IPS DF 6.9 (cell line): ENCODE measurements around the gene CCR7.
A peak's percentile ranks its signal among the peaks of the same experiment; 100 is the strongest.
"Not testable (repeated sequence)": the region's sequence is repeated elsewhere in the genome, so short reads cannot be mapped to it uniquely, and the experiment has no call there.

Source experiments
- DNase-seq: peaks from one replicate; pipeline ENCODE4 v3.0.0-alpha.2; 2013; ENCODE audit warnings: low read depth, low spot score
- H3K27ac ChIP-seq: one replicate; pipeline ENCODE4 v1.5.1; 2013; ENCODE audit warnings: low read length, control low read depth
- H3K27me3 ChIP-seq: 2 replicates; pipeline ENCODE4 v1.6.1; 2013; ENCODE audit warnings: mild to moderate bottlenecking, low read length; ENCODE audit not compliant: control insufficient read depth, insufficient read depth
- H3K36me3 ChIP-seq: 2 replicates; pipeline ENCODE4 v1.6.1; 2013; ENCODE audit warnings: low read length; ENCODE audit not compliant: control insufficient read depth, insufficient read depth
- H3K4me1 ChIP-seq: 2 replicates; pipeline ENCODE4 v1.6.1; 2013; ENCODE audit warnings: low read length; ENCODE audit not compliant: control insufficient read depth, insufficient read depth
- H3K4me3 ChIP-seq: 2 replicates; pipeline ENCODE4 v1.5.1; 2013; ENCODE audit warnings: mild to moderate bottlenecking, low read length
- H3K9me3 ChIP-seq: 2 replicates; pipeline ENCODE4 v1.6.1; 2013; ENCODE audit warnings: low read length, inconsistent platforms; ENCODE audit not compliant: control insufficient read depth, insufficient read depth
- WGBS: extraction: QIAGEN DNeasy Blood & Tissue Kit; methylation state at CpG from one replicate; pipeline ENCODE4 v1.1.7; 2013; ENCODE audit warnings: mixed read lengths, missing lambda C conversion rate; ENCODE audit not compliant: insufficient read length, insufficient coverage; 5-methylcytosine and 5-hydroxymethylcytosine counted together

CCR7 gene

DNA sequence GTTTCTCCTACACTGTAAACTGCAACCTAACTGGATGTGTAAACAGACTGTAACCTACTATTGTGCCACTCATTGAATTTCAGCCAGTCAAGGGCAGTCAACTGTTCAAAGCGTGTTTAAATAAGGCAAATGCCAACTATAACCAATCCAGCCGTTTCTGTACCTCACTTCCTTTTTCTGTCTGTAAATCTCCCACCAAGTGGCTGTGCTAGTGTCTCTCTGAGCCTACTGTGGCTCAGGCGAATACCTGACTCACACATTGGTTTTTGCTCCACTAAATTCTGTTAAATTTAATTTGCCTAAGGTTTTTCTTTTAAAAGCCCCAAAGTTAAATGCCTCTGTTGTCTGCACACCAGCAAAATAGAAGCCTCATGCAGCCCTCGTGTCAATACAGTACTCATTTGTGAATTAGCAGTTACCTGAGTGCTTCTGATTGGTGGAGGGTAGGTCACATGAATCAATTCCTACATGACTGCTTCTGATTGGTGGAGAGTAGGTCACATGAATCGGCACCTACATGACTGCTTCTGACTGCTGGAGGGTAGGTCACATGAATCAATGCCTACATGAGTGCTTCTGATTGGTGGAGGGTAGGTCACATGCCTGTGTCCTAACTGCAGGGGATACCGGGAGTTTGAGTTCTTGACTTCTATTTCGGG lies 31.1 kb upstream of the CCR7 start:
- WGBS: no CpG with 5 or more reads among the region's 7 CpGs
- Histone ChIP-seq H3K36me3 (no peaks in the 10 kb centered on the region), H3K4me1 (0 out of 2 replicates have a peak, but pooled peaks cover 2% of the 10 kb centered on the region), H3K27ac (no peak overlapping the region), H3K4me3 (no peak overlapping the region), H3K9me3 (no peaks in the 10 kb centered on the region), H3K27me3 (no peaks in the 10 kb centered on the region)
- peak; percentile 35 for DNase-seq

DNA sequence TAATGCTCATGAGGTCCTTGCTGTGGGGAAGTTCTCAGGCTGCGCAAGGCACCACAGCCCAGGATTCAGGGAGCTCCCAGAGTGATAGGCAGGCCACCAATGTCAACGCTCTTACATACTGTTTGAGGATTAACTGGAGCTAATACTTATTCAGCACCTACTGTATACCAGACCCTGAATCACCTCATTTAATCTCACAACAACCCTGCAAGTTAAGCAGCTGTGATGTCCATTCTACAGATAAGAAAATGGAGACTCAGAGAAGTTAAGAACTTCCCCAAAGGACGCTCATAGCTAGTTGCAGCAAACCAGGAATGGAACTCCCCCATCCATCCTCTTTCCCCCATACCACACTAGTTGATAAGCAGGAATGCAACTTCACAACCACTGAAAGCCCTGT lies 25.5 kb upstream of the CCR7 start:
- WGBS: no CpG with 5 or more reads among the region's 3 CpGs
- Histone ChIP-seq H3K36me3 (no peaks in the 10 kb centered on the region), H3K4me3 (no peak overlapping the region), H3K27me3 (no peaks in the 10 kb centered on the region), H3K9me3 (no peaks in the 10 kb centered on the region), H3K4me1 (no peaks in the 10 kb centered on the region), H3K27ac (no peak overlapping the region)
- DNase-seq: no peak

DNA sequence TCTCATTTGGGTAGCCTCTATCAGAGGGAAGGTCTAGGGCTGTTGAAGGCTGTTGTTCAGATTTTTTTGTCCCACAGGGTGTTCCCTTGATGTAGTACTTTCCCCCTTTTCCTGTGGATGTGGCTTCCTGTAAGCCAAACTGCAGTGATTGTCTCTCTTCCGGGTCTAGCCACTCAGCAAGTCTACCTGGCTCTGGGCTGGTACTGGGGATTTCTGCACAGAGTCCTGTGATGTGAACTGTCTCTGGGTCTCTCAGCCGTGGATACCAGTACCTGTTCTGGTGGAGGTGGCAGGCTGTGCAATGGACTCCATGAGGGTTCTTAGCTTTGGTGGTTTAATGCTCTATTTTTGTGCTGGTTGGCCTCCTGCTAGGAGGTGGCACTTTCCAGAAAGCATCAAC lies 23.3 kb upstream of the CCR7 start:
- Histone ChIP-seq H3K9me3 (no peaks in the 10 kb centered on the region), H3K36me3 (no peaks in the 10 kb centered on the region), H3K27me3 (no peaks in the 10 kb centered on the region), H3K27ac (no peak overlapping the region), H3K4me1 (no peaks in the 10 kb centered on the region), H3K4me3 (no peak overlapping the region)
- no peak for DNase-seq
- no CpG with 5 or more reads among the region's 2 CpGs for WGBS

DNA sequence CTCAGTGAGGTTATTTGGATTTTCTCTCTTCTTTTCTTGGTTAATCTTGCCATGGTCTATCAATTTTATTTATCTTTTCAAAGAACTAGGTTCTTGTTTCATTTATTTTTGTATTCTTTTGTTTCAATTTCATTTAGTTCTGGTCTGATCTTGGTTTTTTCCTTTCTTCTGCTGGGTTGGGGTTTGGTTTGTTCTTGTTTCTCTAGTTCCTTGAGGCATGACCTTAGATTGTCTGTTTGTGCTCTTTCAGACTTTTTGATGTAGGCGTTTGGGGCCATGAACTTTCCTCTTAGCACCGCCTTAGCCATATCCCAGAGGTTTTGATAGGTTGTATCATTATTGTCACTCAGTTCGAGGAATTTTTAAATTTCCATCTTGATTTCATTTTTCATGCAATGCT lies 21.0 kb upstream of the CCR7 start:
- not testable (repeated sequence) for H3K9me3 ChIP-seq, DNase-seq
- no CpG with 5 or more reads among the region's 3 CpGs for WGBS

DNA sequence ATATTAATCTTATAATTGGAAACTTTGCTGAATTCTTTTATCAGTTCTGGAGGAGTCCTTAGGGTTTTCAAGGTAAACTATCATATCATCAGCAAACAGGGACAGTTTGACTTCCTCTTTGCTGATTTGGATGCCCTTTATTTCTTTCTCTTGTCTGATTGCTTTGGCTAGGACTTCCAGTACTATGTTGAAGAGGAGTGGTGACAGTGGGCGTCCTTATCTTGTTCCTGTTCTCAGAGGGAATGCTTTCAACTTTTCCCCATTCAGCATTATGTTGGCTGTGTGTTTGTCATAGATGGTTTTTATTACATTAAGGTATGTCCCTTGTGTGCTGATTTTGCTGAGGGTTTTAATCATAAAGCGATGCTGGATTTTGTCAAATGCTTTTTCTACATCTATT lies 19.7 kb upstream of the CCR7 start:
- not testable (repeated sequence) for H3K36me3 ChIP-seq, H3K4me1 ChIP-seq, H3K4me3 ChIP-seq, H3K27me3 ChIP-seq, DNase-seq, H3K9me3 ChIP-seq, H3K27ac ChIP-seq
- no CpG with 5 or more reads among the region's 2 CpGs for whole genome bisulfite sequencing

More for the DNA sequence above, 21.0 kb upstream of the CCR7 start:
- not testable (repeated sequence) for H3K4me1 ChIP-seq, H3K4me3 ChIP-seq, H3K27ac ChIP-seq, H3K27me3 ChIP-seq, H3K36me3 ChIP-seq

DNA sequence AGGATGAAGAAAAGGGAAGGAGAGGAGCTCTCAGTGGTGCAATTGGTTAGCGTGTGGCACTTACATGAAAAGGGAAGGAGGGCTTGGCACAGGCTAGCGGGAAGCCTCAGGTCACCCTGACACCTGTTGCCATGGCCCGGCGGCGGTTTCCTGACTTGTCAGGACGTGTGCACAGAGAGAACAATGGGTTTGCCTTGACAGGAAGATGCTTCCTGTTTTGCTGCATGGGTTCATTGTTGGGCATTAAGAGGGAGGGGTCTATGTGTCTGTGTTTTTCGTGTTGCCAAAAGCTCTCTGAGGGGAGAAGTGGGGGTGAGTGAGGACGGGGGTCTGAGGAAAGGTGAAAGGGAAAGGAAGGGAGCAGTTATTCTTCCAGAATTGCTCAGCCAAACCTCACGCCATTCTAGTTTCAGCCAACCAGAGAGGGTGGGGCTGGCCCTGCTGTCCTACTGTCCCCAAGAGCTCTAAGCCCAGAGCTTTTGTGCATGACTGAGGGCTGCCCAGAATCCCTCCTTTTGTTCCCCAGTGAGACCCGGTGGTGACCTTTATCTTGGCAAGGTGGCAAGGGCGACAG lies 17.1 kb upstream of the CCR7 start:
- H3K9me3 ChIP-seq: no peaks in the 10 kb centered on the region
- no CpG with 5 or more reads among the region's 11 CpGs for WGBS
- H3K36me3 ChIP-seq: no peaks in the 10 kb centered on the region
- H3K27me3 ChIP-seq: no peaks in the 10 kb centered on the region
- H3K27ac ChIP-seq: no peak overlapping the region
- DNase-seq: no peak
- H3K4me3 ChIP-seq: no peak overlapping the region
- no peaks in the 10 kb centered on the region; the same call in 1 of the 2 replicates for H3K4me1 ChIP-seq

DNA sequence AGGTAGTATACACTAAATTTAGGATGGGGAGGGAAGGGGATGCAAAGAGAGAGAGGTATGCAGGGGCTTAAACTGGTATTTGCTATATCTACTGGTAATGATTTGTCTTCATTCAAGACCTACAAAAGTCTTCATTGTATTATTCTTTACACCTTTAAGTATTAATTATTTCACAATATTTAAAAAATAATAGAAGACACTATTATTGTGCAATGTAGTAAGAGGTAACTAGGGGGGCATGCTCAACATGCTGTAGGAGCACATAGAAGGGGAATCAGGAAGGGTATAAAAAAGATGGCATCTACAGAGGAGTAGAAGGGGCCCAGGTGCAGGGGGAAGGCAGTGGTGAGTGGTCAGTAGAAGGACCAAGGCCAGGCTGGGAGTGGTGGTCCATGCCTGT lies 14.9 kb upstream of the CCR7 start:
- H3K27ac ChIP-seq: no peak overlapping the region
- no peaks in the 10 kb centered on the region for H3K36me3 ChIP-seq
- H3K4me1 ChIP-seq: no peaks in the 10 kb centered on the region; the same call in 1 of the 2 replicates
- H3K4me3 ChIP-seq: no peak overlapping the region
- no peaks in the 10 kb centered on the region for H3K9me3 ChIP-seq
- no peak for DNase-seq
- H3K27me3 ChIP-seq: no peaks in the 10 kb centered on the region

DNA sequence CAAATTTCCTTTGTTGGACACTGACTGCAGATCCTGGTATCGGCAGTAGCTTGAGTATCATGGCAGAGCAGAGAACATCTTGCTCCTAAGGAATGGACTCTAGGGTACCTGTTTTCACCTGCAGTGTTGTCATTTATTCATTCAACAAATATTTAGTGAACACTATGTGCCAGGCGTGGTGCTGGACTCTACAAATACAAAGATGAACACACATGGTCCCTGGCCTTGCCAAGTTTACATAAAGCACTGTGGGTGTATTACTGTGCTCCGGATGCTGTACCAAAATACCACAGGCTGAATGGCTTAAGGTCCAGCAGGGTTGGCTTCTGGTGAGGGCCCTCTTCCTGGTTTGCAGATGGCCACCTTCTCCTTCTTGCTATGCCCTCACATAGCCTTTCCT lies 14.2 kb upstream of the CCR7 start:
- H3K9me3 ChIP-seq: no peaks in the 10 kb centered on the region
- H3K27me3 ChIP-seq: no peaks in the 10 kb centered on the region
- no peaks in the 10 kb centered on the region for H3K36me3 ChIP-seq
- WGBS: no CpG with 5 or more reads among the region's 3 CpGs
- no peak for DNase-seq
- H3K4me1 ChIP-seq: no peaks in the 10 kb centered on the region; the same call in 1 of the 2 replicates
- no peak overlapping the region for H3K4me3 ChIP-seq
- H3K27ac ChIP-seq: no peak overlapping the region

DNA sequence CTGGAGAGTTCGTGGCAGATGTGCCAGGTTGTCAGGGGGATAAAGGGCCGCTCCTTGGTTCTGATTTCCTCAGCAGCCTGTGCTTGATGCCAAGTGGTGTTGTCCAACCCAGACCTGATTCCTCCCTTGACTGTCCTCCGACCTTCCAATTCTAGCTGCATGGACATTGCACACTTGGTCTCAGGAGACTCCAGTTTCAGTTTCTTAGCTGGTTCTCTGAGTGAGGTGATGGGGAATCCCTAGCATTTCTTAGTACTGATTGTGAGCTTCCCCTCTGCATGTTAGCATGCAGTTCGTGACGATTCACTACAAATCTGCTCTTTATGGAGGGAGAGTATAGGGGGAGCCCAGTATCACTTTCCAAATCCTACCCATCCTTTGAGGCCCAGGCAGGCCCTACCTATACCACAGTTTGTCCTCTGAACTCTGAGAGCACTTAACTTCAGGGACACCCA lies 12.4 kb upstream of the CCR7 start:
- Histone ChIP-seq H3K27me3 (no peaks in the 10 kb centered on the region), H3K27ac (no peak overlapping the region), H3K4me1 (no peaks in the 10 kb centered on the region; the same call in 1 of the 2 replicates), H3K9me3 (no peaks in the 10 kb centered on the region), H3K4me3 (no peak overlapping the region), H3K36me3 (no peaks in the 10 kb centered on the region)
- no CpG with 5 or more reads among the region's 5 CpGs for WGBS
- DNase-seq: no peak

DNA sequence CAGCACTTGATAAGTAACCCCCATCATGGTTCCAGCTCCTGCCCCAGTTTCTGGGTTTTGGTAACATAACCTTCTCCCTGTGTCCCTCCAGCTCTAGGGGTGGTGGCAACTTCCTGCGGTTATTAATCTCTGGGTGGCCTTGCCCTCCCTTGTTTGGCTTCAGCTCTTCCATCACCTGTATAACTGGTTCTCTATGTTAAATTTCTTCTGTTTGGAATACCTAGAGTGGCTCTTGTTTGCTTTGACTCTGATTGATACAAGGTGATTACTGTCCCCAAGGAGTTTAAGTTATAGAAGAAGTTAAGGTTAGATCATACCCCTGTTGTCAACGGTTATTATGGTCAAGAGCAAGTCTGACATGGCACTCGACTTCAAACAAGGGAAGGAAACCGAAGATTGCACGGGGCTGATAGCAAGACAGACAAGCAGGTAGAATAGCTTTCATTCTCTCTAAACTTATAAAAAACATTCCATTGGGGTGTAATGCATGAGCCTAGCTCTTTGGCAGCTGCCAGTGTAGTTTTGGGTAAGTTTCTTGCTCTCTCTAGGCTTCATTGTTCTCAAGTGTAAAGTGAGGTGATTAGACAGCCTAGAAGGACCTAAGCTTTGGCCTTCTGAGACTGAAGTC lies 11.0 kb upstream of the CCR7 start:
- H3K36me3 ChIP-seq: no peaks in the 10 kb centered on the region
- WGBS: no CpG with 5 or more reads among the region's 5 CpGs
- DNase-seq: no peak
- no peak overlapping the region for H3K4me3 ChIP-seq
- H3K9me3 ChIP-seq: no peaks in the 10 kb centered on the region
- H3K4me1 ChIP-seq: no peaks in the 10 kb centered on the region
- H3K27me3 ChIP-seq: no peaks in the 10 kb centered on the region
- no peak overlapping the region for H3K27ac ChIP-seq

DNA sequence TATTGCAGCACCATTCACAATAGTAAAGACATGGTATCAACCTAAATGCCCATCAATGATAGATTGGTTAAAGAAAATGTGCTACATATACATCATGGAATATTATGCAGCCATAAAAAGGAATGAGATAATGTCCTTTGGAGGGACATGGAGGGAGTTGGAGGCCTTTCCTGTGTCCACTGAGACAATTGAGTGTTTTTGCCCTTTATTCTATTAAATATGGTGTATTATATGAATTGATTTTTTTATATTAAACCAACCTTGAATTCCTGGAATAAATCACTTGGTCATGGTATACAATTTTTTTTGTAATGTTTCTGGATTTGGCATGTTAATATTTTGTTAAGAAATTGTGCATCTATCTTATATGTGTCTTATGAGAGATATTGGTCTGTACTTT lies 9.0 kb upstream of the CCR7 start:
- H3K4me3 ChIP-seq: no peak overlapping the region
- no peaks in the 10 kb centered on the region for H3K27me3 ChIP-seq
- H3K9me3 ChIP-seq: no peaks in the 10 kb centered on the region
- no peaks in the 10 kb centered on the region for H3K36me3 ChIP-seq
- DNase-seq: no peak
- H3K27ac ChIP-seq: no peak overlapping the region
- no peaks in the 10 kb centered on the region for H3K4me1 ChIP-seq
